Neural cell (in vitro differentiated cells): ENCODE data around the gene KBTBD6.

ENCODE experiments used
- CTCF ChIP-seq: fragments of 450-650 bp; IDR thresholded peaks from 2 replicates; pipeline ENCODE4 v1.5.1; 2014; ENCODE audit warnings: antibody characterized with exemption, mild to moderate bottlenecking, moderate library complexity; ENCODE audit not compliant: poor library complexity, severe bottlenecking
- EP300 ChIP-seq: fragments of 450-650 bp; conservative IDR thresholded peaks from 2 replicates; pipeline ENCODE4 v1.6.1; 2014; ENCODE audit warnings: antibody characterized with exemption, mild to moderate bottlenecking, moderate library complexity; ENCODE audit not compliant: poor library complexity, severe bottlenecking
- EZH2 ChIP-seq: fragments of 200-600, 300-800 bp; shearing (Covaris generic), sonication (generic); IDR thresholded peaks from 2 replicates; pipeline ENCODE4 v1.6.1; 2014; ENCODE audit warnings: antibody characterized with exemption, low read length, borderline replicate concordance, mild to moderate bottlenecking; ENCODE audit not compliant: insufficient read depth, poor library complexity, severe bottlenecking
- MXI1 ChIP-seq: fragments of 450-650 bp; conservative IDR thresholded peaks from 2 replicates; pipeline ENCODE4 v1.6.1; 2014; ENCODE audit warnings: antibody characterized with exemption, mild to moderate bottlenecking; ENCODE audit not compliant: poor library complexity, severe bottlenecking
- POLR2AphosphoS5 ChIP-seq: IDR thresholded peaks from 2 replicates; pipeline ENCODE4 v1.6.1; 2012
- TAF1 ChIP-seq: IDR thresholded peaks from 2 replicates; pipeline ENCODE4 v1.6.1; 2012; ENCODE audit warnings: low read depth

GRCh38 chr13:41133951-41134350, 1.3 kb upstream of the KBTBD6 start:
- no peak for TF ChIP-seq CTCF
- TF ChIP-seq EZH2: no peak
- TF ChIP-seq TAF1: no peak
- no peak for TF ChIP-seq EP300
- TF ChIP-seq MXI1: no peak
- no peak for TF ChIP-seq POLR2AphosphoS5
